MCF 10A (cell line): ENCODE measurements around the gene OTOP2. TPM values are rescaled to one million over a fixed set of nuclear protein-coding genes. Genes with fewer than 3 reads are reported as not detected.

ENCODE experiments used
- BruUV-seq: library from RNA; stranded (reverse); fragments of 400-500 nt; replicated peaks from 2 replicates; lab custom pipeline; 2021; lab: Mats Ljungman, UMichigan
- CTCF ChIA-PET: fragments of 300-600 bp; sonication (Branson Sonifier 250); formaldehyde crosslinking; extraction: SDS; loops from one replicate; lab custom pipeline; 2021; ENCODE audit warnings: antibody characterized with exemption, inconsistent platforms; lab: Yijun Ruan, JAX
- POLR2A ChIA-PET: fragments of 300-600, 350-650 bp; sonication (Branson Sonifier 250); formaldehyde crosslinking; extraction: SDS; loops from one replicate; lab custom pipeline; 2020; ENCODE audit warnings: antibody characterized with exemption, inconsistent platforms; lab: Yijun Ruan, JAX
- DNase-seq: peaks from one replicate; pipeline ENCODE4 v3.0.0-alpha.2; 2018; ENCODE audit not compliant: unreplicated experiment
- H3K27ac Mint-ChIP-seq: one replicate; pipeline ENCODE4 v1.8.0; 2022; ENCODE audit warnings: mild to moderate bottlenecking, low read depth, mixed read lengths; ENCODE audit not compliant: unreplicated experiment
- H3K27me3 Mint-ChIP-seq: one replicate; pipeline ENCODE4 v1.8.0; 2022; ENCODE audit warnings: mixed read lengths; ENCODE audit not compliant: insufficient read depth, unreplicated experiment
- H3K36me3 Mint-ChIP-seq: one replicate; pipeline ENCODE4 v1.8.0; 2022; ENCODE audit warnings: mild to moderate bottlenecking, moderate library complexity, mixed read lengths; ENCODE audit not compliant: insufficient read depth, unreplicated experiment
- H3K4me1 Mint-ChIP-seq: one replicate; pipeline ENCODE4 v1.8.0; 2022; ENCODE audit warnings: mixed read lengths; ENCODE audit not compliant: insufficient read depth, unreplicated experiment
- H3K4me3 Mint-ChIP-seq: one replicate; pipeline ENCODE4 v1.8.0; 2022; ENCODE audit warnings: mild to moderate bottlenecking, moderate library complexity, mixed read lengths; ENCODE audit not compliant: unreplicated experiment
- H3K9me3 Mint-ChIP-seq: one replicate; pipeline ENCODE4 v1.8.0; 2022; ENCODE audit warnings: mixed read lengths; ENCODE audit not compliant: unreplicated experiment
- intact Hi-C: fragments of 100-400 bp; cut with micrococcal nuclease; formaldehyde crosslinking; loops from 2 replicates; pipeline ENCODE4 v1.14.1; 2022
- total RNA-seq: library from RNA; stranded (reverse); gene quantifications from 2 replicates; pipeline ENCODE4 v1.2.3, GENCODE V29; 2022
- TF ChIP-seq, protein P1 (sequence below): fragments of 200-600 bp; IDR thresholded peaks from one replicate; pipeline ENCODE4 v1.8.0; 2022; ENCODE audit warnings: antibody characterized with exemption, mild to moderate bottlenecking; ENCODE audit not compliant: unreplicated experiment

Gene OTOP2
- total RNA-seq, 1 experiment from 2014 or later: not detected

DNA sequence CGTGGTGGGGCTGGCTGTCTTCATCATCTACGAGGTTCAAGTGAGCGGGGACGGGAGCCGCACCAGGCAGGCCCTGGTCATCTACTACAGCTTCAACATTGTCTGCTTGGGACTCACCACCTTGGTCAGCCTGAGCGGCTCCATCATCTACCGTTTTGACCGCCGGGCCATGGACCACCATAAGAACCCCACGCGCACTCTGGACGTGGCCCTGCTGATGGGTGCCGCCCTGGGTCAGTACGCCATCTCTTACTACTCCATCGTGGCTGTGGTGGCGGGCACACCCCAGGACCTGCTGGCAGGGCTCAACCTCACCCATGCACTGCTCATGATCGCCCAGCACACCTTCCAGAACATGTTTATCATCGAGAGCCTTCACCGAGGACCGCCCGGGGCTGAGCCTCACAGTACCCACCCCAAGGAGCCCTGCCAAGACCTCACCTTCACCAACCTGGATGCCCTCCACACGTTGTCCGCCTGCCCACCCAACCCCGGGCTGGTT lies 6.5 kb downstream of the OTOP2 start:
- no TSS peak for BruUV-seq

DNA sequence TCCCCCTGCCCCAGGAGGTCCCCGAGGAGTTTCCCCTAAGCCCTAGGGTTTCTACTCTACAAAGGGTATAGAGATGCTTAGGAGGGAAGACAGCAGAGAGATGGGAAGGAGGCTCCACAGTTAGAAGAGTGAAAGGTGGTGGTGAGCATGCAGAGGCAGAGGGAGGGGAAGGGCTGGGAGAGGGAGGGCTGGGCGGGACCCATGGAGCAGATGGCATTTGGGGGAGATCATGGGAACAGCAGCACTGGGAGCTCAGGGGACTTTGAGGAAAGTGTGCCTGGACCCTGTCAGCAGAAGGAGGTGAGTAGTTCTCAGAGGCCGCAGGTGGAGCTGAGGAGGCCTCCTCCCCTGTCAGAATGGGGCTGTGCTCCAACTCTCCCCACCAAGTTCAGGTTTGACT lies 11.0 kb downstream of the OTOP2 start:
- H3K4me1 Mint-ChIP-seq: no peaks in the 10 kb centered on the region
- no TSS peak for BruUV-seq
- TF ChIP-seq, protein P1, sequence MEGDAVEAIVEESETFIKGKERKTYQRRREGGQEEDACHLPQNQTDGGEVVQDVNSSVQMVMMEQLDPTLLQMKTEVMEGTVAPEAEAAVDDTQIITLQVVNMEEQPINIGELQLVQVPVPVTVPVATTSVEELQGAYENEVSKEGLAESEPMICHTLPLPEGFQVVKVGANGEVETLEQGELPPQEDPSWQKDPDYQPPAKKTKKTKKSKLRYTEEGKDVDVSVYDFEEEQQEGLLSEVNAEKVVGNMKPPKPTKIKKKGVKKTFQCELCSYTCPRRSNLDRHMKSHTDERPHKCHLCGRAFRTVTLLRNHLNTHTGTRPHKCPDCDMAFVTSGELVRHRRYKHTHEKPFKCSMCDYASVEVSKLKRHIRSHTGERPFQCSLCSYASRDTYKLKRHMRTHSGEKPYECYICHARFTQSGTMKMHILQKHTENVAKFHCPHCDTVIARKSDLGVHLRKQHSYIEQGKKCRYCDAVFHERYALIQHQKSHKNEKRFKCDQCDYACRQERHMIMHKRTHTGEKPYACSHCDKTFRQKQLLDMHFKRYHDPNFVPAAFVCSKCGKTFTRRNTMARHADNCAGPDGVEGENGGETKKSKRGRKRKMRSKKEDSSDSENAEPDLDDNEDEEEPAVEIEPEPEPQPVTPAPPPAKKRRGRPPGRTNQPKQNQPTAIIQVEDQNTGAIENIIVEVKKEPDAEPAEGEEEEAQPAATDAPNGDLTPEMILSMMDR: no peak
- POLR2A ChIA-PET: no interaction called here
- CTCF ChIA-PET: interaction anchor here (0.5 to 2.3 kb wide), 4 partner anchors 21 to 237 kb away, joined by 3 to 7 read pairs (median 4); partner anchors contain the start of gene CDR2L
- peaks cover 21% of the 10 kb centered on the region for H3K27me3 Mint-ChIP-seq
- H3K27ac Mint-ChIP-seq: no peak overlapping the region
- H3K4me3 Mint-ChIP-seq: no peak overlapping the region
- no peaks in the 10 kb centered on the region for H3K9me3 Mint-ChIP-seq
- peaks cover 6% of the 10 kb centered on the region for H3K36me3 Mint-ChIP-seq
- intact Hi-C loops: no loop called here
- DNase-seq: no peak

More for the DNA sequence above, 6.5 kb downstream of the OTOP2 start:
- Mint-ChIP-seq H3K9me3 (no peaks in the 10 kb centered on the region), H3K27ac (no peak overlapping the region), H3K4me1 (no peaks in the 10 kb centered on the region), H3K27me3 (peaks cover 12% of the 10 kb centered on the region), H3K4me3 (no peak overlapping the region), H3K36me3 (no peaks in the 10 kb centered on the region)
- intact Hi-C loops: no loop called here
- POLR2A ChIA-PET: interaction anchor here (1.1 kb wide), 1 partner anchor 111 kb away, joined by 3 read pairs; no protein-coding TSS in a partner anchor
- TF ChIP-seq, protein P1: no peak
- DNase-seq: no peak
- CTCF ChIA-PET: interaction anchor here (0.6 to 0.7 kb wide), 3 partner anchors 20 to 273 kb away, joined by 3 to 4 read pairs (median 3); no protein-coding TSS in a partner anchor

DNA sequence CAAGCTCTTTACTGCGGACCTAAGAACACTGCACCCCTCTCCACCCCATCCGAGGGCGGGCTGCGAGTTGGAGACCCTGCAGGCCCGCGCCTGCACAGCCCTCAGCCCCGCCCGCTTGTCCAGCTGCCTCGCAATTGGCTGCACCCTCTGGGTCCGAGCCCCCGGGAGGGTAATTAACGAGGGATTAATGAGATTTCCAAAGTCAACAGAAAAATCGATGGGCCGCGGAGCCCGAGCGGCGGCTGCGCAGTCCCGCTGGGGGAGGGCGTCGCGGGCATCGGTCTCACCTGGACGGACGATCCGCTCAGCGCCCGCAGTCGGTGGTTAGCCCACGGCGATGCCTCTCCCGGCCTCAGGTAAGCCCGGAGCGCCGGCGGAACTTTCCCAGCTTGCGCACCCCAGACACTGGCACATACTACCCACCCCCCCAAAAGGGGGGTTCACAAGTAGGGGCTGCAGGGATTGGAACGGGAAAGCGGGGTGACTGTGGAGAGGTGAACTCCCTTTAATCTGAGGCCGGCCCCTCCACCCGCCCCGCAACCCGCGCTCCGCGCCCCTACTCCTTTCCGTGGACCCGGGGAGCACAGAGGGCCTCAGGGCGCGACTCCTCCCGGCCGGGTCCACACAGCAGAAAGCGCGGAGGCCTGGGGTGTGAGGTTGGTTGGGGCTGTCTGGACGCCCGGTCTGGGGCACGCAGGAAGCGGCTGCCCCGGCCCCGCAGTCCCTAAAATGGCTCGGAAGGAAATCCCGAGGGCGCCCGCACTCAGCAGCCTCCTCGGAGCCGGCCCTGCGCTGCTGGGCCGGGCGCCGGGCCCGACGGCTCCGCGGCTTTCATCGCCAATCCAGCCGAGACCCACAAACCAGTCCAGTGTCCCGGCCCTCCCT lies 11.8 kb downstream of the OTOP2 start, which contains the start of gene OTOP3:
OTOP3 (plus strand) TSS at position 314 of the 885 bp plus-strand sequence; CDS start at position 338, 24 bp downstream.
- Mint-ChIP-seq H3K36me3 (peaks cover 6% of the 10 kb centered on the region), H3K27ac (no peak within 1 kb of the TSS), H3K9me3 (no peaks in the 10 kb centered on the region), H3K4me1 (no peaks in the 10 kb centered on the region), H3K27me3 (peaks cover 21% of the 10 kb centered on the region), H3K4me3 (no peak within 1 kb of the TSS)
- intact Hi-C loops: no loop called here
- POLR2A ChIA-PET: no interaction called here
- no peak for DNase-seq
- TF ChIP-seq, protein P1: no peak
- BruUV-seq: no TSS peak
- CTCF ChIA-PET: interaction anchor here (0.5 to 2.3 kb wide), 3 partner anchors 21 to 236 kb away, joined by 3 to 7 read pairs (median 4); no protein-coding TSS in a partner anchor

DNA sequence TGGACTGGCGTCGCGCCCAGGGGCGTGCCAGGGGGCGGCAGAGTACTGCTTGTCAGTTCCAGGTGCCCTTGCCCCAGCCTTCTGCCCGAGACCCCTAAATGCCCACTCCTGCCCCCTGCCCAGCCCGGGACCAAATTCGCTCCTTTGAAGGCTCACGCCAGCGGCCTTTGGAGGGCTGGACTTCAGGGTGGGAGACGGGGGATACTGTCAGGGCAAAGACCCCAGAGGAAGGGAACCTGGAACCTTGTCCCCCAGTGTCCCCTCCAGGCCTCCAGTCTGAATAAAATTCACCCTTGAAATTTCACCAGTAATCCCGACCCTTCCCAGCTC lies 12.4 kb downstream of the OTOP2 start:
- BruUV-seq: no TSS peak
- TF ChIP-seq, protein P1: no peak
- Mint-ChIP-seq H3K27me3 (peaks cover 21% of the 10 kb centered on the region), H3K9me3 (no peaks in the 10 kb centered on the region), H3K27ac (no peak overlapping the region), H3K4me3 (no peak overlapping the region), H3K36me3 (peaks cover 6% of the 10 kb centered on the region), H3K4me1 (no peaks in the 10 kb centered on the region)
- DNase-seq: no peak
- ChIA-PET CTCF (no interaction called here), POLR2A (interaction anchor here (0.6 kb wide), 1 partner anchor 110 kb away, joined by 4 read pairs; no protein-coding TSS in a partner anchor)
- intact Hi-C loops: no loop called here
